Measurements from ENCODE around the gene SPRED1. TPM values are rescaled to one million over a fixed set of nuclear protein-coding genes. Genes with fewer than 3 reads are reported as not detected.

The SPRED1 gene
- total RNA-seq, 1 experiment from 2014 or later = 10.4 TPM

DNA sequence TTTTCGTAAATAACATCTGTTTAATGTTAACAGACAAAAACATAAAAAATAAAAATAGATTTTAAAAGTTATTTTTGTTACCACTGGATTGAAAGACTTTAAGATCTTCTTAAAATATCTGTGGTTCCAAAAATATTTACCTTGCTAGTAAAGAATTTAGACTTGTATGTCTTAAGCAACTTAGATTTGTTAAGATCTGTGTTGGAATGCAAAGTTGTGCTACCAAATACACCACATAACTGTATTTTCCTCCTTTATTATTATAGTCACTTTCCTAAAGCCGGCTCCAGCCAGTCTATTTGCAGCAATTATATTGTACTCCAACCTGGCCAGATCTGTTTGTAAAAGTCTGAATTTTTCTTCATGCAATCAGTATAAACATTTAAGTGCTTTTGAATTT, 63.7 kb downstream of the SPRED1 start:
- BruUV-seq (replicated peaks) = no TSS peak
- ChIA-PET CTCF (no interaction called here), POLR2A (no interaction called here)
- Mint-ChIP-seq H3K4me1 (ENCODE audit: low read depth, unreplicated experiment) (peaks cover 10% of the 10 kb centered on the region), H3K27me3 (ENCODE audit: insufficient read depth, unreplicated experiment) (no peaks in the 10 kb centered on the region), H3K4me3 (ENCODE audit: unreplicated experiment) (no peak overlapping the region), H3K9me3 (ENCODE audit: unreplicated experiment) (no peaks in the 10 kb centered on the region), H3K27ac (ENCODE audit: unreplicated experiment) (no peak overlapping the region), H3K36me3 (ENCODE audit: insufficient read depth, unreplicated experiment) (no peaks in the 10 kb centered on the region)
- Histone ChIP-seq H3K27me3 (replicated peaks; ENCODE audit: control insufficient read depth, insufficient read depth, low read length) (no peaks in the 10 kb centered on the region), H3K4me1 (no peaks in the 10 kb centered on the region), H3K4me3 (ENCODE audit: low read depth, low read length) (no peak overlapping the region), H3K9me3 (no peaks in the 10 kb centered on the region), H3K36me3 (ENCODE audit: control insufficient read depth, insufficient read depth, low read length) (no peaks in the 10 kb centered on the region)
- no peak for DNase-seq
- intact Hi-C loops (cut with micrococcal nuclease; ENCODE audit: unreplicated experiment) = no loop called here
- TF ChIP-seq, protein P1, sequence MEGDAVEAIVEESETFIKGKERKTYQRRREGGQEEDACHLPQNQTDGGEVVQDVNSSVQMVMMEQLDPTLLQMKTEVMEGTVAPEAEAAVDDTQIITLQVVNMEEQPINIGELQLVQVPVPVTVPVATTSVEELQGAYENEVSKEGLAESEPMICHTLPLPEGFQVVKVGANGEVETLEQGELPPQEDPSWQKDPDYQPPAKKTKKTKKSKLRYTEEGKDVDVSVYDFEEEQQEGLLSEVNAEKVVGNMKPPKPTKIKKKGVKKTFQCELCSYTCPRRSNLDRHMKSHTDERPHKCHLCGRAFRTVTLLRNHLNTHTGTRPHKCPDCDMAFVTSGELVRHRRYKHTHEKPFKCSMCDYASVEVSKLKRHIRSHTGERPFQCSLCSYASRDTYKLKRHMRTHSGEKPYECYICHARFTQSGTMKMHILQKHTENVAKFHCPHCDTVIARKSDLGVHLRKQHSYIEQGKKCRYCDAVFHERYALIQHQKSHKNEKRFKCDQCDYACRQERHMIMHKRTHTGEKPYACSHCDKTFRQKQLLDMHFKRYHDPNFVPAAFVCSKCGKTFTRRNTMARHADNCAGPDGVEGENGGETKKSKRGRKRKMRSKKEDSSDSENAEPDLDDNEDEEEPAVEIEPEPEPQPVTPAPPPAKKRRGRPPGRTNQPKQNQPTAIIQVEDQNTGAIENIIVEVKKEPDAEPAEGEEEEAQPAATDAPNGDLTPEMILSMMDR (IDR thresholded peaks at IDR 0.05; ENCODE audit: insufficient read depth in 1 of 2, low read depth in 1 of 2, low read length in 1 of 2, severe bottlenecking in 1 of 2, unreplicated experiment in 1 of 2) = no peak

DNA sequence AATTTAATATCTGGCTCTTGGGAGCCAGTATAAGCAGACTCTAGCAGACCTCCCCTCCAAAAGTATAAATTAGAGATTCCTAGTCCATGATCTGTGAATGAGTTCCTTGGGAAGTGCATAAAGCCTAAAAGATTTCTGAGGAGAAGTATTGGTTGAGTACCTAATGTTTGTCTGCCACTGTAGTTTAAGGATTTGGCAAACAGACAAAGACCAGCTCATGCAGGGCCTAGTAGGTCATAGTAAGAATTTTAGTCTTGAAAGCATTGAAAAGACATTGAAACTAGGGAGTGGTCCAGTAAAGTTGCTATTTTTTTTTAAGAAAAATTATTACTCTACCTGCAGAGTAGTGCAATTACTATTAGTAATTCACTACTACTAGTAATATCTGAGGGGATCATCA, 67.5 kb downstream of the SPRED1 start:
- H3K9me3 Mint-ChIP-seq (ENCODE audit: unreplicated experiment) = no peaks in the 10 kb centered on the region
- intact Hi-C loops (cut with micrococcal nuclease; ENCODE audit: unreplicated experiment) = no loop called here
- H3K36me3 Mint-ChIP-seq (ENCODE audit: insufficient read depth, unreplicated experiment) = no peaks in the 10 kb centered on the region
- no peaks in the 10 kb centered on the region for H3K27me3 Mint-ChIP-seq (ENCODE audit: insufficient read depth, unreplicated experiment)
- DNase-seq = no peak
- Histone ChIP-seq H3K4me3 (ENCODE audit: low read depth, low read length) (no peak overlapping the region), H3K27me3 (replicated peaks; ENCODE audit: control insufficient read depth, insufficient read depth, low read length) (no peaks in the 10 kb centered on the region), H3K36me3 (ENCODE audit: control insufficient read depth, insufficient read depth, low read length) (no peaks in the 10 kb centered on the region), H3K4me1 (no peaks in the 10 kb centered on the region), H3K9me3 (no peaks in the 10 kb centered on the region)
- peaks cover 10% of the 10 kb centered on the region for H3K4me1 Mint-ChIP-seq (ENCODE audit: low read depth, unreplicated experiment)
- no peak overlapping the region for H3K4me3 Mint-ChIP-seq (ENCODE audit: unreplicated experiment)
- ChIA-PET POLR2A (no interaction called here), CTCF (no interaction called here)
- no peak overlapping the region for H3K27ac Mint-ChIP-seq (ENCODE audit: unreplicated experiment)
- BruUV-seq (replicated peaks) = no TSS peak
- TF ChIP-seq, protein P1 (IDR thresholded peaks at IDR 0.05; ENCODE audit: insufficient read depth in 1 of 2, low read depth in 1 of 2, low read length in 1 of 2, severe bottlenecking in 1 of 2, unreplicated experiment in 1 of 2) = no peak

DNA sequence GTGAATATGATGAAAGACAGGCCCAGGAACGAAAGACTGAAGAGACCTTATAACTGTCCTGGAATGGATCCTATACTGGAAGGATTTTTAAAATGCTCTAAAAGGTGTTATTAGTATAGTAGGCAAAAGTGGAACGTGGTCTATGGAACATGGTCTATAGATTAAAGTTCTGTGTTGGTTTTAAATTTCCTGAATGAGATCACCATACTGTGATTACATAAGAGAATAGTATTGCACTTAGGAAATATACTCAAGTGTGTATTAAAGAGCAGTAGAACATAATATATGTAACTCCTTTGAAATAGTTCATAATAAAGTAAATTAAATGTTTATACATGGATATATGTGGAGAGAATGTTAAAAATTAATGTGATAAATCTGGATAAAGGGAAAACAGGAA, 68.2 kb downstream of the SPRED1 start:
- intact Hi-C loops (cut with micrococcal nuclease; ENCODE audit: unreplicated experiment) = no loop called here
- peaks cover 5% of the 10 kb centered on the region for H3K4me1 Mint-ChIP-seq (ENCODE audit: low read depth, unreplicated experiment)
- no peaks in the 10 kb centered on the region for H3K9me3 Mint-ChIP-seq (ENCODE audit: unreplicated experiment)
- DNase-seq = no peak
- Histone ChIP-seq H3K4me3 (ENCODE audit: low read depth, low read length) (no peak overlapping the region), H3K27me3 (replicated peaks; ENCODE audit: control insufficient read depth, insufficient read depth, low read length) (no peaks in the 10 kb centered on the region), H3K9me3 (no peaks in the 10 kb centered on the region), H3K36me3 (ENCODE audit: control insufficient read depth, insufficient read depth, low read length) (no peaks in the 10 kb centered on the region), H3K4me1 (no peaks in the 10 kb centered on the region)
- no peaks in the 10 kb centered on the region for H3K27me3 Mint-ChIP-seq (ENCODE audit: insufficient read depth, unreplicated experiment)
- TF ChIP-seq, protein P1 (IDR thresholded peaks at IDR 0.05; ENCODE audit: insufficient read depth in 1 of 2, low read depth in 1 of 2, low read length in 1 of 2, severe bottlenecking in 1 of 2, unreplicated experiment in 1 of 2) = no peak
- no TSS peak for BruUV-seq (replicated peaks)
- H3K36me3 Mint-ChIP-seq (ENCODE audit: insufficient read depth, unreplicated experiment) = no peaks in the 10 kb centered on the region
- H3K4me3 Mint-ChIP-seq (ENCODE audit: unreplicated experiment) = no peak overlapping the region
- ChIA-PET CTCF (no interaction called here), POLR2A (no interaction called here)
- H3K27ac Mint-ChIP-seq (ENCODE audit: unreplicated experiment) = no peak overlapping the region

Measured in Caco-2 (cell line).